Inflammatory macrophage treated with lipopolysaccharide for 4 hours (primary cell): Measurements from ENCODE around the gene ZNF219.

ENCODE experiments used
- DNase-seq: peaks from one replicate; pipeline ENCODE4 v3.0.0-alpha.2; 2020

ZNF219 gene

DNA sequence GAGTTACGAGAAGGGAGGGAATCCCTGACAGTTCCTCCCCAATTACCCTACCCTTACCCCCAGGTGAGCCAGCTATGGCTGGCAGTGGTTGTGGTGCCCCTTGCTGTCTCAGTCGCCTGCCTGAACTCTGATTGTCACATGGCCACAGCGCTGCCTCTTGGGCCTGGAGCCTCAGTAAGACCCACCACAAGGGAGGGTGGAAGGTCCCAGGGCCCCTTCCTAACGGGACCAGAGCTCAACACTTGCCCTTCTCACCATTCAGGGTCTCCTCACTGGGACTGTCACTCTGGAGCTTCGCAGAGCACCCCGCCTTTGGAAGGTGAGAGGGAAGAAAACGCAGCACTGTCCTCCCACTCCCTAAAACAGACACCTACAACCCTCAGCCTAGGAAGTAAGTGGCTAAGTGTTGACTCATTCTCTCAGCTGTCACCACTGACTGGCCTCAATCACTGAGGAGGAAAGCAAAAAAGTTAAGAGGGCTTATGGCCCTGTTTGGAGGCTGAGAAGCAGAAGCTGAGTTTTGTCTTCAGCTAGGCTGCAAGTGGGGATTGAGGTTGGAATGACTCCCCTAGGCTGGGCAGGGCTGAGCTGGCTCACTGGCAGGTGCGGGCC is 3.5 kb upstream of the ZNF219 start:
- DNase-seq, result no peak

DNA sequence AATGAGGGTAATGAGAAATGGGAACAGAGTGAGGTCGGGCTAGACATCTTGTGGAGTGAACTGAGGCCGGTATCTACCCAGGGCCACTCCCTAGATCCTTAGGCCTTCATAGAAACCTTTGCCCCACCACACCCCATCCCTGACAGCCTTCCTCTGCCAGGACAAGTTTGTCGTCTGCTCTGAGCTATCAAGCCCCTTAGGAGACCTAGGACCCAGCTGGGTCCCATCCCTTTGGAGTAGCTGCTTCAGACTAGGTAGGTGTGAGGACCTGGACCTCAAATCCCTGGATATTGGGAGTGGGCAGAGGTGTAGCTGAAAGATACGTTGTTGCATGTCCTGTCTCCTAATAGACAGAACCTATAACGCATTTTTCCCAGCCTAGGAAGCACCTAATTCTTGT is 2.5 kb upstream of the ZNF219 start, which contains the start of gene TMEM253:
TMEM253 (plus strand) TSS at position 136 of the 400 bp plus-strand sequence. CDS start 278 bp downstream, outside the sequence.
- DNase-seq, result no peak

DNA sequence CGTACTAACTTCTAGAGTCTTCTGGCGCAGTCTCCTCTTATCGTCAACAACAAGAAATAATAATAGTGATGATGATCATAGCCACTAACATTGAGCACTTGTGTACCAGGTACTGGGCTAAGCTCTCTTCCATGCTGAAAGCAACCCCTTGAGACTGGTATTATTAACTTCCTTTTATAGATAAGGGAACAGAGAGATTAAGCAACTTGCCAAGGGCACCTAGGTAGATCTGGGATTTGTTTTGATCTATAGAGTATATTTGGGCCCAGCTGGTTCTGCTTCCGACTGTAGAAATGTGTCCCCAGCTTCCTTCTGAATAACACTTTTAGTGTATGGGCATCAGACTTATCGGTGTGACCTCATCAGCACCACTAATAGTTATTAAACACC is 1.1 kb upstream of the ZNF219 start:
- DNase-seq, result no peak

DNA sequence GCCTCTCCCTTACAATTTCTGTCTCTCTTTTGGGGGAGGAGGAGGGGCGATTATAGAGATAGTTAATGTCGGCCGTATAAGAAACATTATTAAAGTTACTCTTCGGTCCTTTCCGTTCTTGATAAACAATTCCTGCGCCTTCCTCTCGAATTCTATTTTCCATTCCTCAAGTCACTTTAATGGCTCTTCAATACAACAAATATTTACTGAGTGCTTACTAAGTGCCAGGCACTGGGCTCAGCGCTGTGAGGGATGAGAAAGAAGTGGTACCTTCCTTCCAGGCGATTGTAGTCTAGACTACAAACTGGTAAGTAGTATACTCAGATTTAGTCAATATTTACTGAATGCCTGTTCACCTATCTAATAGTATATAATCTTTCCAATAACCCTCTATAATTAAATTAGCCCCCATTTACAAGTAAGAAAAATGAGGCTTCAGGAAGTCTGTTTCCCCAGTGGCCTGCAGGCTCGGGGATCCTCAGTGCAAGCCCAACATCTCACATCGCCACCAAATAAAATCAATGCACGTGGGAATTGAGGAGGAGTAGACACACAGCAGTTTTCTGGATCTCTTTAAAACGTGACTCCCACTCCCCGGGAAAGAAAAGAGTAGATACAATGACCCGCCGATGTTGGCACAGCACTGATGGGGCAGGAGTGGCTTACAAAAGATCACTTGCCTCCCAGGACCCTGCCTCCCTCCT is 589 bp upstream of the ZNF219 start:
- no peak for DNase-seq

DNA sequence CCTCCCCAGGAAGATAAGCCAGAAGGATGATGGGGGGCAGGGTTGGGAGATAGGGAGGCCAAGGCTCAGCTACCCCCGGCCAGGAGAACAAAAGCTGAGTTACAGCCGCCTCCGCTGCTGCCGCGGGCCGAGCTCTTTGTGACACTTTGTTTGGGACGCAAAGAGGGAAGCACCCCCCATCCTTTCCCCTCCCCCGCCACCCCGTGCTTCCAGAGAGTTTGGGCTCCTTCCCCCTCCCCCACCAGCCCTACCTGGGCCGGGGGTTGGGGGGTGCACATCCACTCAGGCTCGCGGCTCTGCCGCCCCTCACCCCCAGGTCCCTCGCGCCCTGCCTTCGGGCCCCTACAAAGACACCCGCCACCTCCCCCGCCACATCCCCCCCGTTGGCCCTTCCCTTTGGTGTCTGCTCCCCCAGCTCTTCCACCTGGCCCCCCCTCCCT is 799 bp downstream of the ZNF219 start:
- DNase-seq, result no peak

DNA sequence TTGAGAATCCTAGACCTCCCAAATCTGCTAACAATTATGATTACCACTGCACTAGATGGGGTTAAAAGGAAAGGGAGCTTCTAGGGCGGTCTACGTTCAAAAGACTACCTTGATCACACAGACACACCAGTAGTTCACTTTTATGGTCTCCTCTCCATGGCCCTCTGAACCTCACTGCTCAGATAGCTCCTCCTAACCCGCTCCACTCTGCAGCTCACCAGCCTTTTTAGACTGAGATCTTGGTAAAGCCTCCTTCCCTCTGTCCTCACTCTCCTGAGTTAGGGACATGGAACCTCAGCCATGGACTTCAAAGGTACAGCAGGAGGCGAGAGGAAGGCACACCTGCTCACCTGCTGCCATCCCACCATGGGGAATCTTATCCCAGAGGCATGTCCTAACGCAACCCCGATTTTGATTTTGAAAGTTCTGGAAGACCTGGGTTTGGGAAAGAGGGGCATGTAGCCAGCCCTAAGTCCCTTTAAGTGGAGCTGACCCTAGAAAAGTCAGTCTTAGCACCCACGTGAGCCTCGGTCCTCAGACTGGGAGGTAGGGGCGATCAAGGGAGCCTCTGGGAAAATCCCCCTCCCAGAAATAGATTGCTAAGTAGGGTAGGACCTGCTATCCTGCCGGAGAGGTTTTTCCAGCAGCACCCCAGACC is 1.3 kb downstream of the ZNF219 start:
- DNase-seq, result no peak

DNA sequence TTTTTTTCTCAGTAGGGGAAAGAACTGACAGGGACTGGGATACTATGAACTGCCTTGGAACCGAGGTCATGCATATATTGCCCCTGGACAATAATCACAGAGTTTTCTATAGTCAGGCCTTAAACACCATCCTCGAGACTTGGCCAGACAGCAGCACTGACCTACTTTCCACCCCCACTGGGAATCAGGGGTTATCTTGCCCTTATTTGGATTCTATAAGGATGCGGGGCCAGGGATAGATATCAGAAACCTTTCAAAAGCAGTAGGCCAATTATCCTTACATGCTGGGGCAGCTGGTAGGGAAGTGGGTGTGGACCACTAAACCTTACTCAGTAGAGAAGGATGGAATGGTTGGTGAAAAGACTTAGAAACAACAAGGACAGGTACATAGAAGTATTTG is 2.0 kb downstream of the ZNF219 start:
- DNase-seq, result no peak

DNA sequence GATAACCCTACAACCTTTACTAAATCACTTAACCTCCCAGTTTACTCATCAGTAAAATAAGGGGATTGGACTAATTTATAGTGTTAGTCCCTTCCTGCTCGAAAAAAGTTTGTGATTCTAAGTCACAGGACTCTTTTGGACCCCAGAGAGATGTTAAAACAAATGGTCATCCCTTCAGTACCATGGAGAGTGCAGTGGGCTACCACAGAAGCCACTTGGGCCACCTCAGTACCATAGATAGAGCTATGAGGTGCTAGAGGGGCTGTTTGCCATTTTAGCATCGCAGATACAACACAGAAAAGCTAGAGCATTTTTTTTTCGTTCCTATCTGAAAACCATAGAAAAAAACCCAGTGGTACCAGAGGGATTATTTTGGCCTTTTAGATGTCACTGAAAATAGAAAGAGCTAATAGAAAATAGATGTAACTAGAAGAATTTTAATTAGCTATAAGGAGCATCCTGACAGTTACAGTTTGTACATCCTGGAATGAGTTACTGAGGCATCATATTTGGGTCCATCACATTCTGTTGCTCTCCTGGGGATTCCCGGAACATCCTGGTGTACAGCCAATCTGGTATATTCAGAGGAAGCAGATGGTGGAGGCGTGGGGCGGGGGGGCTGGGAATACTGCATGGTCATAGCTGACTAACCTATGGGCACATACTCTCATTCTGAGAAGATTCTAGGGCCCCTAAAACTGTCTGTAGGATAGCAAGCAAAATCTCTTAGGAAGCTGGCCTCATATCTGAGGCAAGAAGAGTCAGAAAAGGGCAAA is 2.8 kb downstream of the ZNF219 start:
- no peak for DNase-seq

DNA sequence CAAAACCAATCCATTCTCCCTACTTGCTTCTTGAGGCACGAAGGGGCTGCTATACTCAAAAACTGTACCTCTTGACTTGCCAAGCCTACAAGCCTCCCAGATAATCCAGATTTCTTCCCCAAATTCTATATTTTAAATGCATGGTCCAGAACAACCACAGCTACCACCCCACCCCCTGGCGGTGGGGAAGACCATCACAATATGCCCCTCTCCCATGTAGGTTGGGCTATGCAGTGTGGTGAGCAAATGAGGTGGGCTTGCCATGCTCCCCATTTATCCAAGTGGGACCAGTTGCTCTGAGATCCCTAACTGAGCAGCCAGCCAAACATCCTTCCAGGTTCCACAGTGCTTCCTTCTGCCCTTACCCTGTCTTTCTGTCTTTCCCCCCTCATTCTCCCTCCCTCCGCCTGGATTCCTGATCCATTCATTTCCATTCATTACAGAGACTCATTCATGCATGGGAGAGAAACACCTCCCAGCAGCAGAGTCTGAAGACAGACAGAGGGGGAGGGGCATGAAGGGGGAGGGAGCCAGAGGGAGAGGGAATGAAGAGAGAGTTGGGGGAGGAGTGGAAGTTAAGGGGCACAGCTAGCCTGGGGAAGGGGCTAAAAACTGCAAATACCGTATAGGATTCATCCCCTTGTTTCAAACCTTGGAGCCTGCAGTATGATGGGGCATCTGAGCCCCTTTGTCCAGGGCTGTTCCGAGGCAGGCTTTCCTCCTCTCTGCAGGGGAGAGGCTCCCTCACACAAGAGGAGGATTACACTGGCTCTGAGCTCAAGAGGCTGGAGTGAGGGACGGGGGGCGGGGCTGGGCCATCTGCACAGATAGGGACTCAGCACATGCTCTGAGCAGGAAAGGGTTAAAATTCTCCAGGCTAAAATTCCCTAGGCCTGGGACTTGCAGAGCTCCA is 4.4 kb downstream of the ZNF219 start:
- no peak for DNase-seq

DNA sequence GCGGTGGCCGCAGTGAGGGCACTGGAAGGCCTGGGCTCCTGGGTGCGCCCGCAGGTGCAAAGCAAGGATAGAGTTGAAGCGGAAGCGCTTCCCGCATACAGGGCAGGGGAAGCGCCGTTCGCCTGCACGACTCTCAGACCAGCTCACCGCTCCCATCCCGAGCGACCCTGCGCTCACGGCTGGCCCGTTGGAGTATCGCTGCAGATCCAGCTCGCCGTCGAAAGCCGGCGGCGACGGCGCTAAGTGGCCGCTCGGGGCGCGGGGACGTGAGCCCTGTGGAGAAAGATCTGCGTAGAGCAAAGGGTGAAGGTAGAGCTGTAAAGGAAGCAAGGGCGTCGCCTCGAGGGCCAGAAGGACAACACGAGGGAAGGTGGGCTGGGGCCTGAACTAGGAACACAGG is 5.4 kb downstream of the ZNF219 start:
- no peak for DNase-seq

DNA sequence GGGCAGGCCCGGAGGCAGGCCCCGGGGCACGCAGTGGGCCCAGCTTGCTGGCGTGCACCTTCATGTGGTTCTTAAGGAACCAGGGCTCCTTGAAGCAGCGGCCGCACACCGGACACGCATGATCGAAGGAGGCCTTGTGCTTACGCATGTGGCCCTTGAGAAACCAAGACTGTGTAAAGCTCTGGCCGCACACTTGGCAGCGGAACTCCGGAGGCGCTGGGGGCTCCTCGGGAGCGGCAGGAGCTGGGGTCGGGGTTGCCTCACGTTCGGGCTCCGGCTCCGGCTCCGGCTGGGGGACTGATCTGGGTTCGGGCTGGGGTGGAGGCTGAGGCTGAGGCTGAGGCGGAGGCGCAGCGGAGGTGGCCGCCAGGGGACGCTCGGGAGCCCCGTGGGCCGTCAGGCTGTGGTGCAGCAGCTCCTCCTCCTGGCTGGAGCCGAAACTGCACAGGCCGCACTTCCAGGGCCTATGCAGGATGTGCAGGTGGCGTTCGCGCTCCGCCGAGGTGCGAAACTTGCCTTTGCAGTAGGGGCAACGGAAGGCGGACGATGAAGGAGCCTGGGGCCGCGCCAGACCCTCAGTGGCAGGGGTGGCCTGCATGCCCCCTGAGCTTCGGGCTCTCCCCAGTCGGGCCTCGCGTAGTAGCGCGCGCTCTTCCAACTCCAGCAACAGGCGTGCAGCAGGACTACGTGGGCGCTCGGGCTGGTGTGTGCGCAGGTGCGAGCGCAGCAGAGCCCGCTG is 6.0 kb downstream of the ZNF219 start:
- DNase-seq, result peak; percentile 67

DNA sequence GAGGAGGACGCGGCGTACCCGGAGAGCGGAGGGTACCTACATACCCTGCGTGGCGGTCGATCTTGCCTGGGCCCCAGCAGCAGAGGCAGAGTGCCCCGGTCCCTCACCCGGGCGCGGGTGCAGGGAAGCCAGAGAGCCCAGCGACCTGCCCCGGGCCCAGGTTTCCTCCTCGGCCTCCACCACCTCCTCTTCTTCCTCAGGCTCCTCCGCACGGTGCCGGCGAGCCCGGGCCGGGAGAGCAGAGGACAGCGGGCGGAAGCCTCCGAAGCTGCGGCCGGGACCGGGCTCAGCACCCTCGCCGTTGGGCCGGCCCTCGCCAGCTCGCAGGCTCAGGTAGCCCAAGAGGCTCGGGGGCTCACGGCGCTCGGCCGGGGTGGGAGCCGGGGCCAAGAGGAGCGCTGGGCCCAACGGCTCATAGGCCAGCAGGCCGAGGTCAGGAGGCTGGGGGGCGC is 6.6 kb downstream of the ZNF219 start:
- no peak for DNase-seq

DNA sequence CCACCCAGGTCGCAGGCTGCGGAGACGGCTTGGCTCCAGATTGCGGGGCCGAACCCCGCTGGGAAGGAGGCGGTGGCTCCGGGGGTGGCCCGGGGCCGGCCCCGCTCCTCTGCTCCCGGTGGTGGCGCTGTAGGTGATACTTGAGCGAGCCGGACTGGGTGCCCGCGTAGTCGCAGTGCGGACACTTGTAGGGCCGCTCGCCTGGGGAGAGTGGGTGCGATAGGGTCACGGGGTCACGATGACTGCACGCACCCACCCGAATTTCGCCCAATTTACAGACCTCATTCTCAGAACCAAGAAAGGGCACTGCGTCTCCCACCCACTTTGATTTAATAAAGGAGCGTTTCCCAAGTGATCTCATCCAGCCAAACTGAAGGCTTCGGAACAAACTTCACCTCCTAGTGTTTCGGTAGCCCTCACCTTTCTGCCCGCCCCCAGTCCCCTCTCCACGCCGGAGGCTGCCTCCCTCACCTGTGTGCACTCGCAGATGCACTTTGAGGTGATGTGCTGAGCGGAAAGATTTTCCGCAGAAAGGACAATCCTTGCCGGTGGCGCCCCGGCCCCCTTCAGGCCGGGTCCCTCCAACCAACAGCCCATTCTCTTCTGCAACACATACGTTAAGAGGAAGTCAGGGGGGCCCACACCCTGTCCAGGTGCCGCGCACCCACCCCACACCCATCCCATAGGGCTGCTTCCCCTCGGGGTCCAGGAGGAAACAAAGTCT is 7.4 kb downstream of the ZNF219 start:
- DNase-seq, result no peak

DNA sequence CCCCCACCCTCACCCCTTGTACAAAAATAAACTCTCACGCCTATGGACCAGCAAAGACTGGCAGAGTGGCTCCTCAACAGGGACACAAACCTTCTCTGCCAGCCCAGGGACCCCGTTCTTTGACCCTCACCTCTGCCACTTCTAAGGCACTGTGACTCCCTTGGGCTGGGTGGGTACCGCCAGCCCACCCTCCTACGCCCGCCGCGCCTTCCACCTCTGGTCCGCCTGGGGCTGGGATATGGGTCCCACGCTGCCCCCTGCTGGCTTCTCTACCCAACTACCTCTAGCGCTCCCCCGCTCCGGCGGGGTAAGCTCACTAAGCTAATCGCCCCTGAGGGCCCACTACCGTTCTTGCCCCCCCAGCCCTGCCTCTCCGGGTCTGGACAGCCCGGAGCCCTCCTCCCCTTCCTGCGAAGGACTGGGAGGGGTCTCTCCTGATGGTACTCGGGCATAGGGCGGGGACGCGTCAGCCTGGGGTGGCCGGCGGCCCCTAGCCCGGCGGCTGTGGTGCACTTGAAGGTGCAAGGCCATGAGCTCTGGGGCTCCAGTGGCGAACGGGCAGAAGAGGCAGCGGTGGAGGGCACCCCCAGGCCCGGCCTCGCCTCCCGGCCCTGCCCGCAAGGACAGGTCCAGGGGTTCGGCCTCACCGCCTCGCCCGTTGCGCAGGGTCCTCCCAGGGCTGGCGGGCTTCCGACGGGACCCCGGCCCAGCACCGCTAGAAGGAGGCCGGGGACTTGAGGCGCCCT is 8.1 kb downstream of the ZNF219 start:
- no peak for DNase-seq

DNA sequence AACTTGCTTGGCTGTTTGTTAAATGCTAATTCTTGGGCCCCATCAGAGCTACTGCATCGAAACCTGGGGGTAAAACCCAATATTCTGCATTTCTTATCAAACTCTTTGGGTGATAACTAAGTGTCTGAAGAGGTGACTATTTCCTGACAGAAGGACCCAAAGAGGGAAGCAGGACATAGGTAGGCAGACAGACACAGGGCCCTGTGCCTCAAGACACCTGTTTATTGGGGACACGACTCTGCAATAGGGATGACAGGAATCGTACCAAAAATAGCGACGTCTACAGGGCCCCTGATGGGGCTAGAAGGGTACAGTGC is 8.6 kb downstream of the ZNF219 start:
- no peak for DNase-seq

DNA sequence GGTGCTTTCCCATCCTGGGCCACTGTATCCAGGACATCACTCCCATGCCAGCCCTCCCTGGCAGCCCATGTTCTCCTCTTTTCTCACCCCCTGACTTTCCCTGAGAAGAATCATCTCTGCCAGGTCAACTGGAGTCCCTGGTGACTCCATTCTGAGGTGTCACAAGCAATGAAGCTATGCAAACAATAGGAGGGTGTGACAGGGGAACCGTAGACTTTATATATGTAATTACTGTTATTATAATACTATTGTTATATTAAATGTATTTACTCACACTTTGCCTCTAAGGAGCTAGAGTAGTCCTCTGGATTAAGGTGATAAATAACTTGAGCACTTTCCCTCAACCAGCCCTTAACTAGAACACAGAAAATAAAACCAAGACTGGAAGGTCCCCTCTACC is 9.2 kb downstream of the ZNF219 start:
- no peak for DNase-seq

DNA sequence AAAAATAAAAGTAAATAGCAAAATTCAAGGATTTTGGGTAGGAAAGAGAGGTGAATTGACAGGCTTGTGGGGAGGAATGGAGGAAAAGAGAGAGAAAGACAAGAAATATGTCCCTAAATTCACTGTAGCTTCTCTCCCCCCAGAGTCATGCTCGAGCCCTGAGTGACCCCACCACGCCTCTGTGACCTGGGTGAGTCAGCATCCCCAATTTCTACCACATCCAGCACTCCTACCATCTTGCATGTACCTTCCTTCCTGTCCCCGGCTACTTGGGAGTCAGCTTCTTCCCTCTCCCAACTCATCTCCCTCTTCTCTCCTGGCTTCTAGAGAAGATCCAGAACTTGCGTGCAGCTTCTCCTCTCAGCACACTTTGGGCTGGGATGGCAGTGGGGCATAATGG is 9.8 kb downstream of the ZNF219 start:
- DNase-seq, result no peak

DNA sequence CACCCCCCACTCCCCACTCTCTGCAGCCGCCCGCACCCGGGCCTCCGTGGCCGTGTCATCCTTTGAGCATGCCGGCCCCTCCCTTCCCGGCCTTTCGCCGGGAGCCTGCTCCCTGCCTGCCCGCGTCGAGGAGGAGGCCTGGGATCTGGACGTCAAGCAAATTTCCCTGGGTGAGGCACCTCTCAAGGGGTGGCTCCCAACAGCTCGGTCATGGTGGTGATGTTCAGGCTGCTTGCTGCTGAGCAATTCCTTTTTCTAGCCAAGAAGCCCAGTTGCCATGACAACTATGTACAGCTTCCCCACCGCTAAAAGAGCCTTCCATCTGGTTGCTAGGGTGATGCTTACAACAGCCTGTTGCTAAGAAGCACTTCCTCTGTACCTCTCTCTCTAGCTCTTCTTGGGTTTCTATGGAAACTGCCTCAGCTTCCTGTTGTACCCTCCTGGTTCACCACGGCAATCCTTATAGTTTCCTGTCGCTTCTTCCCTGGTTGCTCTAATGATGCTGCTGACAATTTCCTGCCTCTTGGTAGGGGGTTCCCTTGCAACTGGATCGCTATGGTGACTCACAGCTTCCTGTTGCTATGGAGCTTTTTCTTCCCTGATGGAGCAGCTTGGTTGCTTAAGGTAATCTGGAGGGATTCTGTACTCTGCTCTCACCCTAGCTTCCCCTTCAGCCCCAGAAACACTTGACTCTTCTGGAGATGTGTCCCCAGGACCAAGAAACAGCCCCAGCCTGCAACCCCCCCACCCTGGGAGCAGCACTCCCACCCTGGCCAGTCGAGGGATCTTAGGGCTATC is 11.0 kb downstream of the ZNF219 start:
- DNase-seq, result peak; percentile 81

DNA sequence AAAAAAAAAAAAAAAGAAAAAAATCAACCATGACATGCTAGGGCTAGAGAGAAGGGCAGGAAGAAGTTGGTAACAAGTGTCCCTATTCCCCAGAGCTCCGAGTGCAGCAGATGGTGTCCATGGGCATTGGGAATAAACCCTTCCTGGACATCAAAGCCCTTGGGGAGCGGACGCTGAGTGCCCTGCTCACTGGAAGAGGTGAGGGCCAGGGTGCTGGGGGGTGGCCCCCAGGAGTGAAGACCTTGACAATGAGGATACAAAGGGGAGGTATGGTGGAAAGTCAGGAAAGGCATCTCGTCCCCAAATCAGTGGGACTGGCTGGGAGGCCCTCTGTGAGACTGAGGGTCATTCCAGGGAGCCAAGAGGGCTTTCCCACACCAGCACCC is 11.6 kb downstream of the ZNF219 start:
- DNase-seq, result no peak
